MG63 (cell line): Measurements from ENCODE around the gene OR10G2. TPM values are rescaled to one million over a fixed set of nuclear protein-coding genes. Genes with fewer than 3 reads are reported as not detected.
"Not testable (repeated sequence)": the region's sequence is repeated elsewhere in the genome, so short reads cannot be mapped to it uniquely, and the experiment has no call there.

Source experiments
- DNase-seq: peaks from one replicate; pipeline ENCODE4 v3.0.0-alpha.2; 2020
- H3K27me3 ChIP-seq: fragments of 250-450 bp; sonication (Bioruptor Pico); 2 replicates; pipeline ENCODE4 v1.5.1; 2020; ENCODE audit warnings: mild to moderate bottlenecking, moderate library complexity
- H3K36me3 ChIP-seq: fragments of 250-450 bp; sonication (Bioruptor Pico); 2 replicates; pipeline ENCODE4 v1.5.1; 2020; ENCODE audit warnings: mild to moderate bottlenecking, moderate library complexity
- H3K4me3 ChIP-seq: fragments of 250-450 bp; sonication (Bioruptor Pico); 2 replicates; pipeline ENCODE4 v1.5.1; 2020; ENCODE audit warnings: mild to moderate bottlenecking, moderate library complexity
- H3K9me3 ChIP-seq: fragments of 250-450 bp; sonication (Bioruptor Pico); 2 replicates; pipeline ENCODE4 v1.5.1; 2020; ENCODE audit warnings: mild to moderate bottlenecking, moderate library complexity
- total RNA-seq: library from RNA; depleted of rRNA; stranded (reverse); fragments of >200 nt; shearing (Covaris generic); gene quantifications from 2 replicates; pipeline ENCODE4 v1.2.3, GENCODE V29; 2014; ENCODE audit warnings: low replicate concordance; rRNA removed

The OR10G2 gene, protein sequence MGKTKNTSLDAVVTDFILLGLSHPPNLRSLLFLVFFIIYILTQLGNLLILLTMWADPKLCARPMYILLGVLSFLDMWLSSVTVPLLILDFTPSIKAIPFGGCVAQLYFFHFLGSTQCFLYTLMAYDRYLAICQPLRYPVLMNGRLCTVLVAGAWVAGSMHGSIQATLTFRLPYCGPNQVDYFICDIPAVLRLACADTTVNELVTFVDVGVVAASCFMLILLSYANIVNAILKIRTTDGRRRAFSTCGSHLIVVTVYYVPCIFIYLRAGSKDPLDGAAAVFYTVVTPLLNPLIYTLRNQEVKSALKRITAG
- not detected in 2 replicates for total RNA-seq

DNA sequence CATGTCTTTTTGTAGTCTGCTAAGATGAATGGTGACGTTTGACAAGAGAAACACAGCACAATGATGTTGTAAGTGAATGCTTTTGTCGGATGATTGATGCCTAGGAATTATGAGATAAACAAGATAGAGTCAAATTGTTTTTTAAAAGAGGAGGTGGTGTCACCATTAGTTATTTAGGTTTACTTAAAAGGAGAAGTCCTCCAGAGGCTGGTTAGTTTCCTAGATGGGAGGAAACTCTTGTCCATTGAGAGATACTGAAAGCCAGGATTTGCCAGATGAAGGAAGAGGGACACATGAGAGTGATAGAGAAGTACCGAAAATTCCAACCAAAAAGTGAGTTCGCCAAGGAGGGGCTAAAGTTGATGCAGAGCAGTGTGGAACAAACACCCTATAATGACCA lies at the start of gene OR10G2:
OR10G2 (minus strand) TSS at position 101 of the 400 bp plus-strand sequence; CDS start at position 3, 98 bp downstream.
- no peaks in the 10 kb centered on the region for H3K27me3 ChIP-seq
- DNase-seq = no peak

DNA sequence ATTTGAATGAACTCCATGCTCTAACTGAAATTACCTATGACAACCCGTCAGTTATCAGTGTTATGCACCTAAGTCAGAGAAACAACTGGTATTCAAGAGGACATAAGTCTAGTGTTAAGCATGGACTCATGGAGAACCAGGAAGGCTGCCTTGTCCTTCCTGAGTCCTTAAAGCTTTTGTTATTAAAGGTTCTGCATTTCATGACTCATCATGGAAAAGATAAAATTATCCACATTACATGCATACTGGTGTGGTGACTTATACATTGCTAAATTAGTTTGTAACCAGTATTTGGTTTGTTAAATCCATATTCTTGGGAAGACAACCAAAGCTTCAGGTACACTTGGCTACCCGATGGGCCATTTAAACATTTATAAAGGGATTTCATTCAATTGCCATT lies 45.3 kb upstream of the OR10G2 start:
- no peaks in the 10 kb centered on the region for H3K9me3 ChIP-seq
- H3K27me3 ChIP-seq = no peaks in the 10 kb centered on the region
- DNase-seq = no peak
- H3K4me3 ChIP-seq = no peak overlapping the region
- no peaks in the 10 kb centered on the region for H3K36me3 ChIP-seq

More for the DNA sequence above, at the start of gene OR10G2:
- Histone ChIP-seq H3K36me3 (no peaks in the 10 kb centered on the region), H3K9me3 (no peaks in the 10 kb centered on the region), H3K4me3 (no peak within 1 kb of the TSS)

DNA sequence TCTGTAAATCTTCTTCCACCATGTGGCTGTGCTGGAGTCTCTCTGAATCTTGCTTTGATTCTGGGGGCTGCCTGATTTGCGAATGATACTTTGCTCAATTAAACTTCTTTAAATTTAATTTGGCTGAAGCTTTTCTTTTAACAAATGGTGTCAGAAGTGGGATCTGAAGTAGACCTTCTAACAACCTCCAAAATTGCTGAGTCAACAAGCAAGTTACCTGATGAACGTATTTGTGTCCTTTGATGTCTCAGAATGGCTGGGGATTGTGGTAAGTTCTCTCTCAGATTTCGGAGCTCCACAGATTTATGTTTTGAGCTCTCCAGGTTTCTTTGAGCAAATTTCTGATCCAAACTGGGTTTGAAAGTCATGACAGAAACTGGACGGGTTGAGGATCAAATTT lies 40.8 kb upstream of the OR10G2 start:
- Histone ChIP-seq H3K9me3 (no peaks in the 10 kb centered on the region), H3K36me3 (no peaks in the 10 kb centered on the region), H3K27me3 (no peaks in the 10 kb centered on the region), H3K4me3 (no peak overlapping the region)
- DNase-seq = no peak

DNA sequence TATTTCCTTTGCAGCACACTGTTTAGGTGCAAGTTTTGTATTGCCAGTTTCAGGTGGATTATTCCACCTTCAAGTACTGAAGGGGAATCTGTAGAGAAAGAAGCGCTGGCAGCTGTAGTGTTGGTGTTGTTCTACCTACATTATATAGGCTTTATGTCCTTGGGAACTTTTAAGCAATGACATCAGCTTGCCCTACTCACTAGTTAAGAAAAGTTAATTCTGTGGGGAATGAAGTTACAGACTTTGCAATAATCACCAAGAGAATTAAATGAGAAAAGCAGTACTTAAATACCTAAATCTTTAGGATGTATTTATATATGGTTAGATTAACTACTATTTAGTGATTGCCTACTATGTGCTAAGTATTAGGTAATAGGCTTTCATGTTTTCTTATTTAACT lies 39.0 kb upstream of the OR10G2 start, which contains the start of gene OR4E1:
OR4E1 (minus strand) TSS at position 101 of the 400 bp plus-strand sequence. CDS start 2,883 bp downstream, outside the sequence.
- Histone ChIP-seq H3K9me3 (no peaks in the 10 kb centered on the region), H3K36me3 (no peaks in the 10 kb centered on the region), H3K27me3 (no peaks in the 10 kb centered on the region), H3K4me3 (no peak within 1 kb of the TSS)
- DNase-seq = no peak

DNA sequence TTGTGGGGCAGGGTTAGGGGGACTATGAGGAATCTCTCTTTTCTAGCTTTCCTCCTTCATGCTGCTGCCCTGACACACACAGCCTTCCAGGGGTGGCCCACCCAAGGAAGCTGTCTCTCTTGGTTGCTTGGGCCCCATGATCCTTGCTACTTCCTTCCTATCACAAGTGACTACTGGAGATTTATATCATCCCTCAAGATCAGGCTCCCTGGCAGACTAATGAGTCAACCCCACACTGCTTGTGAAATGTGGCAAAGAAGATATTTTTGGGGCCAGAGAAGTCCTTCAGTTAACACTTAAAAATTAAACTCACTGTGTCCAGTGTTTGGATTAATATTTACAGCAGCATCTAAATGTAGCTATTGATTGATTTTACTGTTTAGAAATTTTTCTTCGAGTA lies 37.4 kb upstream of the OR10G2 start:
- H3K36me3 ChIP-seq = no peaks in the 10 kb centered on the region
- H3K9me3 ChIP-seq = no peaks in the 10 kb centered on the region
- H3K4me3 ChIP-seq = no peak overlapping the region
- no peaks in the 10 kb centered on the region for H3K27me3 ChIP-seq
- DNase-seq = no peak

DNA sequence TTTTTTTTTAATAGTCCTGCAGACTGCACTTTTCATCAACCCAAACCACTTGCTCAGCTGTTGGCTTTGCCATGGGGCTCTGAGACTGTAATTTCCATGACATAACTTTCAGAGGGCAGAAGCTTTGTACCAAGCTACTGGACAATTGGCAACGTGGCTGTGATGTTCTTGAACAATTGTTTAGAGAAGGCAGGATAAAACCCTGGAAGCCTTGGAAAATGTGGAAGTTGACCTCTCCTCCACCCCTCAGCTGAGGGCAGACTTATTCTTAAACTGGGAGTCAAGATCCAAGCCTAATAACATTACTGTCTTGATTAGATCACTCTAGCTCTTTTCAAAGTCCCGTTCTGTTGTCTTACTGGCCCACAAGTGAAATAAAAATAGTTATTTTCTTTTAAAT lies 36.6 kb upstream of the OR10G2 start:
- Histone ChIP-seq H3K4me3 (no peak overlapping the region), H3K9me3 (no peaks in the 10 kb centered on the region), H3K36me3 (no peaks in the 10 kb centered on the region), H3K27me3 (no peaks in the 10 kb centered on the region)
- DNase-seq = no peak

DNA sequence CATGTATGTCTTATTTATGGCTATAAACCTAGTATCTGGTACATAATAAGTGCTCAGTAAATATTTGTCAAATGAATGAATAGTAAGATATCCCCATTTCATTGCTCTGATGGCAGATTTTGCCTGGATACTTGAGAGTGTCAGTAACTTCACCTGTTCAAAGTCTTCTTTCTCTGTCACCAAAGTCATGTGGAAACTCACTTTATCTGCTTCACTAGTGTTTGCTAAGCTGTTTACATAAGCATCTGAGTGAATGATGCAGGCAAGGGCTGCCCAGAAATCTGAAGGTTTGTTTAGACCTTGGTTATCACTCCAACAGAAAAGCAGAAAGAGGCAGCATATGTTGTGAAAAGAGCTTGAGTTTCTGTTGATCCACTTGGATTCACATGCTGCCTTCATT lies 34.5 kb upstream of the OR10G2 start:
- no peaks in the 10 kb centered on the region for H3K36me3 ChIP-seq
- no peaks in the 10 kb centered on the region for H3K9me3 ChIP-seq
- no peak overlapping the region for H3K4me3 ChIP-seq
- DNase-seq = no peak
- no peaks in the 10 kb centered on the region for H3K27me3 ChIP-seq

DNA sequence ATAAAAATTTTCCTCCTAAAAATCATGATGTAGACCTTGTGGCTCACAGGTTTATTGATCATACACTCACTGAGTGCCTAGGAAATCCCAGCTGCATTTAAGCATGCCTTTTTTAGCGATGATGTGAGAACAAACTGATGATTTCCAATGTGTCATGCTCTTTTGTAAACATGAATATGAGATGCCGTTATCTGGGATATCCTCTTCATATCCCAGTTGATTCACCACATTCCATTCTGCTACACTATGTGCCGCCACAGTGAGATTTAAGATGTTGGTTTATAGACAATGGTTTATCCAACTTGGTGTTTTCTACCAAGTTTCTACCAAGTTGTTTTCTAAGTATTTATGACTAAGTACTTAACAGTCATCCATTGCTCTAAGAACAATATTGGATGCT lies 33.6 kb upstream of the OR10G2 start:
- Histone ChIP-seq H3K9me3 (no peaks in the 10 kb centered on the region), H3K27me3 (no peaks in the 10 kb centered on the region), H3K4me3 (no peak overlapping the region), H3K36me3 (no peaks in the 10 kb centered on the region)
- DNase-seq = no peak

DNA sequence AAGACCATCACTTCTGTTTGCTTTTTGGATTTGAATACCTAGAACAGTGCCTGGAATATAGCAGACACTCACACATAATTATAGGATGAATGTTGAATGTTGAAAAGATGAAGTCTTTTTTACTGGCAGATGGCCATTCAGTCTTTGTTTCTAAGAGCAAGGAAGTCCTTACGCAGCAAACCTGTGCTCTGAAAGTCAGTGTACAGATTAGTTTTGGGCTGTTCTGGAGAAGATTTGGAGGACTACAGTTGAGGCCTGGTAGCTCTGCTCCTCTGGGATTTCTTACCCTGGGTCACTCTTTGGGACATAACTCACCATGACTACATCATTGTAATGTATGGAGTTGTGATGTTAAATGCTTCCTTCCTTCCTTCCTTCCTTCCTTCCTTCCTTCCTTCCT lies 22.2 kb upstream of the OR10G2 start:
- Histone ChIP-seq H3K9me3 (no peaks in the 10 kb centered on the region), H3K27me3 (no peaks in the 10 kb centered on the region), H3K36me3 (no peaks in the 10 kb centered on the region), H3K4me3 (no peak overlapping the region)
- no peak for DNase-seq

DNA sequence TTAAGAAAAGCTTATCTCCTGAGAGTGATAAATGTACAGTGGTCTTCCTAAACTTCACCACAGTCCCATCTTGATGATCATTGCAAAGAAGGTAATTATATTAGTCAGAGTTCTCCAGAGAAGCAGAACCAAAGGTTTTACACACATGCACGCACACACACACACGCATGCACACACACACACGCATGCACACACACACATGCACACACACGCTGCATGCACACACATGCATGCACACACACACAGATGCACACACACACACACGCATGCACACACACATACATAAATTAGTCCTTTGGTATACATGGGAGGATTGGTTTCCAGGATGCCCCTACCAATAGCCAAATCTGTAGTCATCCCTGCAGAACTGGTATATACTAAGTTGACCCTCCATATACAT lies 19.5 kb upstream of the OR10G2 start:
- Histone ChIP-seq H3K27me3 (no peaks in the 10 kb centered on the region), H3K4me3 (no peak overlapping the region), H3K9me3 (no peaks in the 10 kb centered on the region), H3K36me3 (no peaks in the 10 kb centered on the region)
- DNase-seq = no peak

DNA sequence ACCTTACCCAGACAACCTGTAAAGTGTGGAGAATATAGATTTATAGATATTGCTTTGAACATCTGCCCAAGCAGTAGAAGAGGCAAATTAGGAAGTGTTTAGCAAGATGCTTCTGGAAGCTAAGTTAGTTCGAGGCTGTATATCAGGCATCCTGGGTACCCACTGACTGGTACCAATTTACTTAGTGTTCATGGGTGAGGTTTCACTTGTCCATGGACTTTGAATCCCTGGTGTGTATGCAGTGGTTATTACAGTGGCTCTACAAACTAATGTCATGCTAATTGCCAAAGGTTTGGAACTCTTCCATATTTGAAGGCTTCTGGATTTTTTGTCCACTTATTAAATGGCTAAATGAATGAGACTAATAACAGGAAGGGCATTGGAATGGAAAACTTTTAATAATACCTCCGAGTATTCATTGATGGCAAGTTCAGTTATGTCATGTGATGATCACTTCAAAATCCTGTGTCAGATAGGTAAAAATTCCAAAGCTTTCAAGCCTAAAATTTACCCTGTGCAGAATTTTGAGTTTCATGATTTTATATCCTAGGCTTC lies 18.7 kb upstream of the OR10G2 start, which contains the start of gene OR4E2:
OR4E2 (plus strand) TSS at position 505 of the 555 bp plus-strand sequence. CDS start 11,248 bp downstream, outside the sequence.
- Histone ChIP-seq H3K27me3 (no peaks in the 10 kb centered on the region), H3K4me3 (no peak within 1 kb of the TSS), H3K36me3 (no peaks in the 10 kb centered on the region), H3K9me3 (no peaks in the 10 kb centered on the region)
- no peak for DNase-seq

DNA sequence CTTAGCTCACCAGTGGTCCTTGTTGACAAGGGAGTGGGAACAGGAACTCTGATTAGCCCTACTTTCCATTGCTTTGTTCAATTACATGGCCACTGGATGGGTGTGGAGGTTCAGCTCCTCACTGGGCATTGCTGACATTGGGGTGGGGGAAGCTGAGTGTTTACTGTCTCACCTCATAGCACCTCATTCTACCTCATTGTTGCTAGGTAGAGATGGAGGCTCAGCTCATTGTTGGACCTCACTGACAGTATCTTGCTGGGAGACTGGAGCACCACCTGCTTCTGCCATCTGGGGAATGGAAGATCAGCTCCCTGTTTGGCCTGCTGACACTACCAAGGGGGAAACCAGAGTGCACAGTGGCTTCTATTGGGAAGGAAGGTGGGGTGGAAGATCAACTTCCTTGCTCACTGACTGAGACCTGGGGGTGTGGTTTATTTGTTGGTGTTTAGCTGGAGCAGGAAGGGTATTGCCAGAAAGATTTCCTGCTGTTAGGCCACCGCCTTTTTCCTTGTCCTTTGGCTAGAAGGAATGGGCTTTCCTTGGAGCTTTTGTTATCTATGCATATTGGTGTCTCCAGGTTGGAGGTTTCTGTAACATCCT lies 17.6 kb upstream of the OR10G2 start:
- no peaks in the 10 kb centered on the region for H3K27me3 ChIP-seq
- no peaks in the 10 kb centered on the region for H3K9me3 ChIP-seq
- H3K36me3 ChIP-seq = no peaks in the 10 kb centered on the region
- H3K4me3 ChIP-seq = no peak overlapping the region
- DNase-seq = no peak

DNA sequence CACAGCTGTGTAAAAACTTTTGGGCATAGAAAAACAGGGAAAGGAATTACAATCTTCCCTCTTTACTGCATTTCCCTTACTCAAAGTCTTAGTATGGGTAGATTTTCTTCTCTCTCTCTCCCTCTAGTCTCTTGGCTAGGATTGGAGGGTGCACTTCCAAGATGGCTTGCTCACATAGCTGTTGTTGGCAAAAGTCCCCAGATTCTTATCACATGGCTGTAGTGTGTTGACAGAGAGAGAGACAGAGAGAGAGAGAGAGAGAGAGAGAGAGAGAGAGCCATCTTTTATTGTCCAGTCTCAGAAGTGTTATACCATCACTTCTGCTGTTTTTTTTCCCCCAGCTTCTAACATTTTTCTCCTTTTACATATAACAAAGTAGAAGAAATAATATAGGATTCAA lies 12.6 kb upstream of the OR10G2 start:
- no peaks in the 10 kb centered on the region for H3K9me3 ChIP-seq
- no peaks in the 10 kb centered on the region for H3K36me3 ChIP-seq
- no peaks in the 10 kb centered on the region for H3K27me3 ChIP-seq
- no peak for DNase-seq
- no peak overlapping the region for H3K4me3 ChIP-seq

DNA sequence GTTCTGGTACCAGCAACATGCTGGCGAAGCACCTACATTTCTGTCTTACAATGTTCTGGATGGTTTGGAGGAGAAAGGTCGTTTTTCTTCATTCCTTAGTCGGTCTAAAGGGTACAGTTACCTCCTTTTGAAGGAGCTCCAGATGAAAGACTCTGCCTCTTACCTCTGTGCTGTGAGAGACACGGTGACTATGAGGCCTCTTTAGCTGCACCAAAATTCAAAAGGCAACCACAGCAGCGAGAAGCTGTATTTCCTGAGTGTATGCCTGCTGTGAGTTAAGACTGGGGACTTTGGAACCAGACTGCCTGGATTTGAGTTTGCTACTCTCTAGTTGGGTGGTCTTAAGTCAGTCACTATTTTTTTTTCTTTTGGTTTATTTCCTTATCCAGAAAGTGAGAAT lies 8.7 kb upstream of the OR10G2 start:
- Histone ChIP-seq H3K36me3 (no peaks in the 10 kb centered on the region), H3K27me3 (no peaks in the 10 kb centered on the region), H3K4me3 (no peak overlapping the region), H3K9me3 (no peaks in the 10 kb centered on the region)
- DNase-seq = no peak

DNA sequence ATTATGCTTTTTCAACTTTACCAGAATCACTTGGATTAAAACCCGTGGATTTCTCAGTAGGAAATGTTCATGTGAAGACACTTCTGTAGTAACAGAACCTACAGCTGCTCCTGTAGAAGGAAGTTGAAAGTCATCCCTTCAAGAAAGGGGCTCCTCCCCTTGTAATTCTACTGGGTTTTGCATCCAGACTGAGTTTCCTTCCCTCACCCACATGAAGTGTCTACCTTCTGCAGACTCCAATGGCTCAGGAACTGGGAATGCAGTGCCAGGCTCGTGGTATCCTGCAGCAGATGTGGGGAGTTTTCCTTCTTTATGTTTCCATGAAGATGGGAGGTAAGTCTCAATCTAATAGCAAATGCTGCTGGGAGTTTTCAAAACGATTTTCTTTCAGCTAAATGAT lies 7.9 kb upstream of the OR10G2 start:
- Histone ChIP-seq H3K4me3 (no peak overlapping the region), H3K27me3 (no peaks in the 10 kb centered on the region), H3K9me3 (no peaks in the 10 kb centered on the region), H3K36me3 (no peaks in the 10 kb centered on the region)
- no peak for DNase-seq

DNA sequence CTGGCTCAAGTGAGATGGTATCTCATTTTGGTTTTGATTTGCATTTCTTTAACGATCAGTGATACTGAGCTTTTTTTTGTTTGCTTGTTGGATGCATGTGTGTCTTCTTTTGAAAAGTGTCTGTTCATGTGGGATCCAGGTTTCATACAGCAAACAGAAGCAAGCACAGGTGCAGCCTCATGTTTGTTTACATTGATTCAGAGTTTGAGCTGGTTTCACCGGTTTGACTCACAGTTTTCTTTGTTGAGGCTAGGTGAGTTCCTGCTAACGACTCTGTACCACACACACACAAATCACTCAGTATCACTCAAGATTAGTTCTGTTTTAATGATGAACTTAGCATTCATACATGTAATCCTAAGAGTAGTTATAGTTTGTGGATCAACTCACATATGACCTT lies 3.7 kb downstream of the OR10G2 start:
- Histone ChIP-seq H3K36me3 (no peaks in the 10 kb centered on the region), H3K27me3 (no peaks in the 10 kb centered on the region), H3K4me3 (no peak overlapping the region), H3K9me3 (no peaks in the 10 kb centered on the region)
- DNase-seq = no peak

DNA sequence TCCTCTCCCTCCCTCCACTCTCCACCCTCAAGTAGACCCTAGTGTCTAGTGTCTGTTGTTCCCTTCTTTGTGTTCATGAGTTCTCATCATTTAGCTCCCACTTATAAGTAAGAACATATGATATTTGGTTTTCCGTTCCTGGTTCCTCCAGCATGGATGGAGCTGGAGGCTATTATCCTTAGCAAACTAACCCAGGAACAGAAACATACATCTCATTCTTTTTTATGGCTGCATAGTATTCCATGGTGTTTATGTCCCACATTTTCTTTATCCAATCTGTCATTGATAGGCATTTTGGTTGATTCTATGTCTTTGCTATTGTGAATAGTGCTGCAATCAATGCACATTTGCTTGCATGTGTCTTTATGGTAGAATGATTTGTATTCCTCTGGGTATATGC lies 4.2 kb downstream of the OR10G2 start:
- H3K4me3 ChIP-seq, DNase-seq: not testable (repeated sequence)

More for the DNA sequence above, 4.2 kb downstream of the OR10G2 start:
- not testable (repeated sequence) for H3K36me3 ChIP-seq, H3K9me3 ChIP-seq, H3K27me3 ChIP-seq
